Calu3 (cell line): ENCODE measurements around the gene PPY. TPM values are rescaled to one million over a fixed set of nuclear protein-coding genes. Genes with fewer than 3 reads are reported as not detected.

Source experiments
- BruUV-seq: library from RNA; stranded (reverse); fragments of 400-500 nt; replicated peaks from 2 replicates; lab custom pipeline; 2021; lab: Mats Ljungman, UMichigan
- CTCF ChIA-PET: fragments of 300-600 bp; sonication (Branson Sonifier 250); formaldehyde crosslinking; loops from one replicate; lab custom pipeline; 2022; ENCODE audit warnings: antibody characterized with exemption; lab: Charles Lee
- DNase-seq: peaks from one replicate; pipeline ENCODE4 v3.0.0; 2022
- H3K27ac Mint-ChIP-seq: one replicate; pipeline ENCODE4 v1.8.0; 2022; ENCODE audit warnings: mixed read lengths; ENCODE audit not compliant: unreplicated experiment
- H3K27me3 Mint-ChIP-seq: one replicate; pipeline ENCODE4 v1.8.0; 2022; ENCODE audit warnings: mixed read lengths; ENCODE audit not compliant: unreplicated experiment
- H3K36me3 Mint-ChIP-seq: one replicate; pipeline ENCODE4 v1.8.0; 2022; ENCODE audit warnings: mild to moderate bottlenecking, moderate library complexity, mixed read lengths; ENCODE audit not compliant: insufficient read depth, unreplicated experiment
- H3K4me1 Mint-ChIP-seq: one replicate; pipeline ENCODE4 v1.8.0; 2022; ENCODE audit warnings: mild to moderate bottlenecking, low read depth, mixed read lengths; ENCODE audit not compliant: unreplicated experiment
- H3K4me3 Mint-ChIP-seq: one replicate; pipeline ENCODE4 v1.8.0; 2022; ENCODE audit warnings: mild to moderate bottlenecking, low read depth, moderate library complexity, mixed read lengths; ENCODE audit not compliant: unreplicated experiment
- H3K9me3 Mint-ChIP-seq: one replicate; pipeline ENCODE4 v1.8.0; 2022; ENCODE audit warnings: low read depth, mixed read lengths; ENCODE audit not compliant: unreplicated experiment
- CTCF ChIP-seq: fragments of 200-600 bp; IDR thresholded peaks from one replicate; pipeline ENCODE4 v1.8.0; 2022; ENCODE audit warnings: antibody characterized with exemption; ENCODE audit not compliant: unreplicated experiment
- intact Hi-C: fragments of 100-400 bp; cut with micrococcal nuclease; formaldehyde crosslinking; loops from one replicate; pipeline ENCODE4 v1.10.0; 2022; ENCODE audit not compliant: unreplicated experiment
- total RNA-seq: library from RNA; stranded (reverse); gene quantifications from 2 replicates; pipeline ENCODE4 v1.2.3, GENCODE V29; 2022

The PPY gene
- total RNA-seq, 1 experiment from 2014 or later: not detected

DNA sequence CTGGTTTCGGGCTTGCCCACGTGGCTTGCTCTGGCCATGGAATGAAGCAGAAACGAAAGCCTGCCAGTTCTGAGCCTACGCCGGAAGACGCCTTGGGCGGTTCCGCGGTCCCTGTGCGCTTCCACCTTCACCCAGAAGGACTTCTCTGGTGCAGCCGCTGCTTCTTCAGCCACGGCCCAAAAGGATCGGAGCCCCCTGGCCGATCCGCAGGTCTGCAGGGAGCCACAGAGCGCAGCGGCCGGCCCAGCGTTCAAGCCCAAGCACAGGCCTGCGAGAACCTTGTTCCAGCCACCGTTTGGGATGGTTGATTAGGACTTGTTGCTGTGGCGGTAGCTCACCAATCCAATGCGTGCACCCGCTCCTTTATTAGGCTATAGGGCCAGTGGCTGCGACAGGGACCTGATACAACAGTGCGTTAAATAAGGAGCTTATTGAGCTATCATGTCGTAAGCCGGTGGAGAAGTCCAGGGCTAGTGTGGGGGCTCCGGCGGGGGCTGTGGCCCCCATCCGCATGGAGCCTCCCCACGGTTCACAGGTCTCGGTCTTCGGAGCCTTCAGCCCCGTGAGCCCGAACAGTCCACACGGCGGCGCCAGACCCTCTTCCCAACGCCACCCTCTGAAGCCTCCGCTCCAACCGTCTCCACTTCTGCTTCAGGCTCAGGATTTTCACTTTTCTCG, 24.8 kb downstream of the PPY start:
- Mint-ChIP-seq H3K4me1 (peaks cover 6% of the 10 kb centered on the region), H3K27ac (no peak overlapping the region), H3K9me3 (no peaks in the 10 kb centered on the region), H3K27me3 (peaks cover 68% of the 10 kb centered on the region), H3K4me3 (no peak overlapping the region), H3K36me3 (no peaks in the 10 kb centered on the region)
- no peak for TF ChIP-seq CTCF
- no TSS peak for BruUV-seq
- intact Hi-C loops: no loop called here
- DNase-seq: no peak
- CTCF ChIA-PET: interaction anchor here (0.6 kb wide), 1 partner anchor 32 kb away, joined by 3 read pairs; no protein-coding TSS in a partner anchor

DNA sequence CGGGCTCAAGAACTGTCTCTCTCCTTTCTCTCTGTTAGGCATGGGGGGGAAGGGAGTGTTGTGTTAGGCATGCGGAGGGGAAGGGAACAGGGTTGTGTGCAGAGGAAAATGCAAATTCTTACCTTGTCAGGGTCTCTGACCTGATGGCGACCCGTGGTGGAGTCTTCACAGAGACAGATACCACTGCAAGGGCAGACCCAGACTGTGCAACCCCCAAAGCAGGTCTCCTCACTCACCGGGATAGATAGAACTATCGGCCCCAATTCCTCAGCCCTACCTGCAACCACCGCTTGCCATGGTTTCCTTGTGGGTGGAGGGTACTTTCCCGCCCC, 25.3 kb downstream of the PPY start:
- H3K27me3 Mint-ChIP-seq: peaks cover 63% of the 10 kb centered on the region
- peaks cover 6% of the 10 kb centered on the region for H3K4me1 Mint-ChIP-seq
- BruUV-seq: no TSS peak
- no peak for TF ChIP-seq CTCF
- no peak overlapping the region for H3K27ac Mint-ChIP-seq
- H3K4me3 Mint-ChIP-seq: no peak overlapping the region
- intact Hi-C loops: no loop called here
- no peak for DNase-seq
- no peaks in the 10 kb centered on the region for H3K9me3 Mint-ChIP-seq
- no peaks in the 10 kb centered on the region for H3K36me3 Mint-ChIP-seq
- CTCF ChIA-PET: interaction anchor here (0.6 kb wide), 1 partner anchor 32 kb away, joined by 3 read pairs; no protein-coding TSS in a partner anchor

- Mint-ChIP-seq H3K9me3 (no peaks in the 10 kb centered on the region), H3K27me3 (peaks cover 57% of the 10 kb centered on the region), H3K4me1 (peaks cover 6% of the 10 kb centered on the region), H3K36me3 (no peaks in the 10 kb centered on the region), H3K27ac (no peak overlapping the region), H3K4me3 (no peak overlapping the region)
- no peak for DNase-seq
- BruUV-seq: no TSS peak
- CTCF ChIA-PET: interaction anchor here (0.7 to 1.4 kb wide), 2 partner anchors 24 to 27 kb away, joined by 3 read pairs; no protein-coding TSS in a partner anchor
- no peak for TF ChIP-seq CTCF
- intact Hi-C loops: no loop called here
Observed at GRCh38 chr17:43916385-43916784, 25.9 kb downstream of the PPY start.

DNA sequence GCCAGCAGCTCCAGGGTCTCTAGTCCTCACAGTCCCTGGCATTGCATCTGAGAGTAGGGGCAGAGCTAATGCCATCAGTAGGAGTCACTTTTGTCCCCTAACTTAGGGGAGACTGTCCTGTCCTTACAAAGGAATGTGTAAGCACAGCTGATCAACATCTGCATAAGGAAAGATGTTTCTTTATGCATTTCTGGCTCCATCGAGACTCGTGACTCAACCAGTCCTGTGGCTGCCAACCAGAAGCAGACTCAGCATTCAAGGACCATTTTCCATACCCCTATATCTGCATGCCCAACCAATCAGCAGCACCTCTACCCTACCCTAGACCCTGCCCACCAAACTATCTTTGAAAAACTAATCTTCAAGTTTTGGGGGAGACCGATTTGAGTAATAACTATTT, 26.7 kb downstream of the PPY start:
- peaks cover 6% of the 10 kb centered on the region for H3K4me1 Mint-ChIP-seq
- peaks cover 49% of the 10 kb centered on the region for H3K27me3 Mint-ChIP-seq
- H3K4me3 Mint-ChIP-seq: no peak overlapping the region
- CTCF ChIA-PET: interaction anchor here (1.4 kb wide), 1 partner anchor 28 kb away, joined by 3 read pairs; no protein-coding TSS in a partner anchor
- DNase-seq: no peak
- BruUV-seq: no TSS peak
- no peaks in the 10 kb centered on the region for H3K36me3 Mint-ChIP-seq
- TF ChIP-seq CTCF: no peak
- H3K27ac Mint-ChIP-seq: no peak overlapping the region
- no peaks in the 10 kb centered on the region for H3K9me3 Mint-ChIP-seq
- intact Hi-C loops: no loop called here
